Heart left ventricle (tissue), 13 donors: Measurements from ENCODE around the gene FAM83G.
"Not testable (repeated sequence)": the region's sequence is repeated elsewhere in the genome, so short reads cannot be mapped to it uniquely, and the experiment has no call there.

Experiments used
- CTCF ChIP-seq, 12 donors: fragments of 200-600 bp; sonication (generic) in 4 of 12; IDR thresholded peaks; one replicate each; pipeline versions ENCODE4 v1.5.0 to v1.8.0; 2018 to 2022; ENCODE audit warnings: antibody characterized with exemption in 12 of 12, mild to moderate bottlenecking in 5 of 12
- POLR2A ChIP-seq, 2 donors: fragments of 450-650 bp; IDR thresholded peaks; one replicate each; pipeline ENCODE4 v1.6.1; 2017; ENCODE audit warnings: antibody characterized with exemption in 2 of 2, mild to moderate bottlenecking in 2 of 2, moderate library complexity in 2 of 2
- donor health status: ischemic (EF 13 %, LVEDD 7.1; RV severe dilation, severe dysfunction).
- donor health status: DM: no; HTN: yes; CAD: no.
- donor health status: DM: no; HTN: no; CAD: no.
- donor health status: ischemic (EF 25% LVEDD 6.9; RV normal size, moderate dysfunction).
- donor health status: ischemic (EF 25% LVEDD 5.7; RV mildly dilated, moderate dysfunction).
- donor health status: ischemic (EF 35%, LVEDD 5.7; RV mildly dilated, moderate dysfunction).
- donor health status: nonischemic (EF 11% LVEDD 7.7; RV severe dilation, severe dysfunction).
- donor health status: DM: yes; HTN: yes; CAD: no.
- donor health status: PGD.
- donor health status: ischemic (EF 29% LVEDD 5.4; RV normal size, mild dysfunction).
- donor health status: nonischemic (EF 23%, LVEDD 6.1; RV moderate dilation, normal function).

GRCh38 chr17:19038007-19038406, 33.4 kb upstream of the FAM83G start:
- TF ChIP-seq CTCF, POLR2A (IDR thresholded peaks at IDR 0.05): not testable (repeated sequence)
